Right renal cortex interstitium (tissue), 3 donors: ENCODE results near the gene KLK7. TPM values are rescaled to one million over a fixed set of nuclear protein-coding genes. Genes with fewer than 3 reads are reported as not detected.
"Not testable (repeated sequence)": the region's sequence is repeated elsewhere in the genome, so short reads cannot be mapped to it uniquely, and the experiment has no call there.

Experiments
- DNase-seq, 3 donors: peaks; one replicate each; pipeline ENCODE4 v3.0.0-alpha.2; 2013; ENCODE audit warnings: low read depth in 3 of 3, low spot score in 2 of 3
- polyA plus RNA-seq, 3 donors: library from polyadenylated mRNA; unstranded; fragments of 120-200 nt; gene quantifications; one replicate each; pipeline ENCODE4 v1.2.1, GENCODE V29; 2013; ENCODE audit not compliant: insufficient read length in 3 of 3

Gene KLK7
- polyA plus RNA-seq, 3 donors = 4.0 to 9.4 (median 5.5) TPM

DNA sequence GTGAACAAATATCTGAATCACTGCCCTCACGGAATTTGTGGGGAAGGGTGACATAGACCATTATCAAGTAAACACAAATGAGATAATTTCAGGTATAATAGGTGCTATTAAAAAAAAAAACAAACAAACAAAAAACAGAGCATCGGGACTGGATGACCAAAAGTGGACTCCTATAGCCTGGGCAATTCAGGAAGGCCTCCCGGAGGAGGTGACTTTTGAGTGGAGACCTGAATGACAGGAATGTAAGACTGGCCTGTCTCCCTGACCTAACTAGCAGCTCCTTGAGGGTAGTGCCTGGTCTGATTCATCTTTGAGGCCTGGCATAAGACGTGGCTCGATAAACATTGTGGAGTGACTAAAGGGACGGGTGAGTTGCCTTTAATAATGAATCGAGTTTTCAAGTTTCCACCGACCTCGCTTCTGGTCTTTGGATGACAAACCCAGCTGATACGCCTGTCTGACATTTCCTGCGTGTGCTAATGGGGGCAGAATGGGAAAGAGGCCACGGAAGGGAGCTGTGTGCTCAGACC lies 29.0 kb upstream of the KLK7 start:
- DNase-seq = no peak

DNA sequence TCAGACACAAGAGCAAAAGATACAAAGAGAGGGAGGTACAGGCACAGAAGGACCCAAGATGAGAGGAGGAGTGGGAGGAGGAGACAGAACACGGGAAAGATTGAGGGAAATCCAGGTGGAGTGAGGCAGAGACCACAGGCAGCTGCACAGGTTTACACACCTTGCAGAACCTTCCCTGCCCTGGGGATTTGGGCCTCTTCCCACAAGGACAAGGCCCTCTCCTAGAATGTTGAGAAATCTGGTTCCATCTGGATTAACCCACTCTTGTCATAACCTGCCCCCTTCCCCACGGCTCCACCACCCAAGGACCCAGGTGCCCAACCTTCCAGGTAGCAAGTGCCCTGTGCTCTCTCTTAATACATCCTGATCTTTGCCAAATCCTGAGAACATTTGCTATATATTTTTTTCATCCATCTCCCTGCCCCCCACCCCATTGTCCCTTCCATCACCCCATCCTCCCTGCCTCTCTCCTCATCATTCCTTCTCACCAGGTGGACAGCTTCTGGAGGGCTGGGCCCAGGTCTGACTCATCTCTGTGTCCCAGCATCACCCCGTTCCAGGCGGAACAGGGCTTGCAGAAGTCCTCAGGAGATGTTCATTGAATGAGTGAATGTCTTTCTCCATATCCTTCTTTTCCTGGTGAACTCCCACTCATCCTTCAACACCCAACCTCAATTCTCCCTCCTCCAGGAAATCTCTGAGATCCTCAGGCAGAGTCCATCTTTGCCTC lies 26.5 kb upstream of the KLK7 start:
- no peak for DNase-seq

DNA sequence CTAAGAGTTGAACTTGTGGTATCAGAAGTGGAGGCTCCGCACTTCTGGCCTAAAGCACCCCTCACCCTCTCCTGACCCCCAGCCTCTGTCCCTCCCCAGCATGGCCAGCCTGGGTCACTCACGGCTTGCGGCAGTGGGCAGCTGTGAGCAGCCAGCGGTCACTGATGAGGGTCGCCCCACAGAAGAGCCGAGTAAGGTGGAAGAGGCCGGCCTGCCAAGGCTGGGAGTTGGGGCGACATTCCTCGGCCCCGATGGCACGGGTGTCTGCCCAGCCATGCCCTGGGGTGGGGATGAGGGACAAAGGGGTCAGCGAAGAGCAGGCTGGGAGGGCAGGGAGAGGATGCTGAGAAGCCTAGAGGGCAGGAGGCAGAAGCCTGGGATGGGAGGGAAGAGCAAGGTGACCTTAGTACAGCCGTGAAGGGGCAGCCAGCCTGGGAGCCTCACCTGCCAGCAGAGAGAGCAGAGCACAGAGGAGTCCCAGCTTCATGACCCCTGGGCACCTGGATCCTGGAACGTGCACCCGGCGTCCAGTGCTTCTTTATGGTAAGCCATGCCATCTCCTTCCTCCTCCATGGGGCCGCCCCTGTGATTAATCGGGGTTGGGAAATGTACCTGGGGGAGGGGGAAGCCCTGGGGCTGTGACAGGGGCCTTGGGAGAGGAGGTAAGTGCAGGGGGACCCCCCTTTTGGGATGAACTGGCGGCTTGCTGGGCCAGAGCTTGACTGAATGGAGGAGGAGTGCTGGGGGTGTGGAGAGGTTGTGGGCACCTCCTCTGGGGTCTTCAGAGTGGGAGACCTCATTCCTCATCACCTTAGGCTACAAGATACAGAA lies 25.6 kb upstream of the KLK7 start:
- no peak for DNase-seq

DNA sequence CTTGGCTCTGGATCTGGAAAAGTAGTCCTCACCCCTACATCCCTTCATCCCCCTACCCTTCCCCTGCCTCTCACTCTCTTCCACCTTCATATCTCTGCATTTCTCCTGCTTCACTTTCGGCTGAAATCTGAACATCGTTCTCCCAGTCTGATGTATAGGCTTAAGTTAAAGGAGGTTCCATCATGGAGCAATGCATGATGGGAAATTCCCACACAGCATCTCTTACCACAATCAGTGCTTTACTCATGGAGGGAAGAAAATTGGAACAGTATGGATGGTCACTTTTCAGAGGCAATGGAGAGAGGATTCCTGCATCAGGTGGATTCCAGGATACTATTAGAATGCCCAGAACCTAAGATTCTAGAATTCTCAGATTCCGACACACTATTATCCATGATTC lies 23.8 kb upstream of the KLK7 start:
- no peak for DNase-seq

DNA sequence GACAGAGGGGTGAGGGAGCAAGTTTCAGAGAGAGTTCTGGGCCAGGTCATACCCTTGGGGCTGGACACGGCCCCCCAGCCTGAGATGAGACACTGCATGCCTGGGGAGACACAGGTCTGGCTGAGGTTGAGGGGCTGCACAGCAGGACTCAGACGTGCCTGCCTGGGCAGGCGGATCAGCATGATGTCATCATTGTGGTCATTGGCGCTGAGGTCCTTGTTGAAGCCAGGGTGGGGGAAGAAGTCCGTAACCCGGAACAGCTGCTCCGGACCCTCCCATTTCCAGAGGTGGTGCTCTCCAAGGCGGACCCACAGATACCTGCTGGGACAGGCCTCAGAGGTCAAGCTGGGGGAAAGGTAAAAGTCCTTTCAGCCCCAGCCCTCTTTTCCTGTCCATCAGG lies 22.7 kb upstream of the KLK7 start:
- DNase-seq = no peak

DNA sequence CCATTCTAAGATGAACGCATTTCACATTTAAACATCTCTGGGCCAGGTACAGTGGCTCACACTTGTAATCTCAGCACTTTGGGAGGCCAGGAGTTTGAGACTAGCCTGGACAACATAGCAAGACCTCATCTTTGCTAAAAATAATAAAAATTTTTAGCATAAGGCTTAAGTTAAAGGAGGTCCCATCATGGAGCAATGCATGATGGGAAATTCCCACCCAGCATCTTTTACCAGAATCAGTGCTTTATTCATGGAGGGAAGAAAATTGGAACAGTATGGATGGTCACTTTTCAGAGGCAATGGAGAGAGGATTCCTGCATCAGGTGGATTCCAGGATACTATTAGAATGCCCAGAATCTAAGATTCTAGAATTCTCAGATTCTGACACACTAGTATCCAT lies 21.5 kb upstream of the KLK7 start:
- no peak for DNase-seq

DNA sequence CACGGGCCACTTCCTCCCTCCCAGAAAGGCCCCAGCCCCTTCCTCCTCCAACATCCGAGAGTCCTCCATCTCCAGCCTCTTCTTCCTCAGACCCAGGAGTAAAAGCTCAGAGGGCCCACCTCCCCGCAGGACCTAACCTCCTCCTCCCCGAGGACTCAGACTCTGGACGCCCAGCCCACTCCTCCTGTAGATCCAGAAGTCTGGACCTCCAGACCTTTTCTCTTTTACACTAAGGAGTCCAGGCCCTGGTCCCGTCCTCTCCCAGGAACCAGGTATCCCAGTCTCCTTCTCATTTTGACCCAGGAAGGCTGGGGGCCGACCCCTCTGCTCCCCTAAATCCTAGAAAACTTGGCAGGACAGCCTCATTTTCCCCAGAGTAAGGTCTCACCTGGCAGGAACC lies 19.6 kb upstream of the KLK7 start:
- DNase-seq = no peak

DNA sequence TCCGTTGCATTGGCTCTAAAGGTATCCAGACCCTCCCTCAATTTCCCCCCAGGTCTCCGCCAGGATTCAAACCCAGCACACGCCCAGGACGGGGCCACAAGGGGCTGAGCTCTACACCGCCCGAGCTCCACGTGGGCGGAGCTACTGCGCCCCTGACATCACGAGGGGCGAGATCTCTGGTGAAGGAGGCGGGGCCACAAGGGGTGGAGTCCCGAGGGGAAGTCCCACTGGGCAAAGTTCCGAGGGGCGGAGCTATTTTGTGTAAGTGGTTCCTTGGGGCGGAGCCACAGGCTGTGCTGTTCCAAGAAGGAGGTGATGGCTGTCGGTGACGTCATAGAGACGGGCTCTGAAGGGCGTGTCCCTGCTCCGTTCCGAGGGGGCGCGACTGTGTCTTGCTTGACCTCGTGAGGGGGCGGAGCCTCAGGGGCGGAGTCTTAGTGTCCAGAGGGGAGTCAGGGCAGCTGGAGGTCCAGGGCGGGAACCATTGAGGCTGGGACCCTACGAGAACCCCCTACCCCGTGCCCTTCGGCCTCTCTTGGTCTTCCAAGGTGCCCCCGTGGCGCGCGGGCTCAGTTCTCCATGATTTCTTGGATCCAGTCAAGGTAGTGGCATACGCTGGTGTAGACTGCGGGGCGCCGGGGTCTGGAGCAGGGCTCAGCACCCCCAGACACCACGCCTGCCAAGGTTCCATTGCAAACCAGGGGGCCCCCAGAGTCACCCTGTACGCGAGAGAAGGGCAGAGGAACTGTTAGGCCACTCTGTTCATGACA lies 19.0 kb upstream of the KLK7 start:
- DNase-seq = no peak

DNA sequence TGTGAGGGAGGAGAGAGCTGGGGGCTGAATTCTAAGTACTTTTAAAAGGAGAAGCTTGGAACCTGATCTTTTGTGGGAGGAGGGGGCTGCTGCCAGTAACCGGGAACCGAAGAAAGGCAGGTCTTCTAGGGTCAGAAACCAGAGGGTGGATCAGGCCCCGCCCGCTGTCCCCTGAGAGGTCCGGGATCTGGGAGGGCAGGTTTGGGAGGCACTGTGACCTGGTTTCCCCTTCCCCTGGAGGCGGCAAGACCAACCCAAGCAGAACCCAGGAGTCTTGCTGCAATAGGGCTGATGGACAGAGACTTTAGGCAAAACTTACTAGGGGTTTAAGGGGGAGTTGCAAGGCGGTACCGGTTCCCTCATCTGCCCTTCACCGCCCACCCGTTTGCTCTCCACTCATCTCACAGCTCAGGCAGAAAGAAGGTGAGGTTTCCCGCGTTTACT lies 18.4 kb upstream of the KLK7 start:
- DNase-seq = no peak

DNA sequence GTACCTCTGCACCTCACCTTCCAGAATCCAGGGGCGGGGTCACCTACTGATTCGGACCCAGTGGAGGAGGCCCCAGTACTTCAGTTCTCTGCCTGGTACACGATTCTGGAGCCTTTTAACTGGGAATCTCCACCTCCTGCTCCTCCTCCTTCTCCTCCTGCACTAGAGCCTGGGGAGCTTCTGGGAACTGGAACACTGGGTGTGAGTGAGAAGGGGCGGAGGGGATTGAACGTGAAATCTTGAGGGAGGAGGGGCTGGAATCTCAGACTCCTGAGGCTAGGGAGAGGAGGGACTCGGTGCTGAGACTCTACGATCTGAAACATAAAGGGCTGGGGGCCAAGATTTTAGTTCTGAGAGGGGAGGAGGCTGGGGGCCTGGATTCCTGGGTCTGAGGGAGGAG lies 17.8 kb upstream of the KLK7 start, which contains the start of gene KLK8:
KLK8 (minus strand) TSS at position 90 of the 400 bp plus-strand sequence. CDS start 437 bp downstream, outside the sequence.
- DNase-seq = no peak

DNA sequence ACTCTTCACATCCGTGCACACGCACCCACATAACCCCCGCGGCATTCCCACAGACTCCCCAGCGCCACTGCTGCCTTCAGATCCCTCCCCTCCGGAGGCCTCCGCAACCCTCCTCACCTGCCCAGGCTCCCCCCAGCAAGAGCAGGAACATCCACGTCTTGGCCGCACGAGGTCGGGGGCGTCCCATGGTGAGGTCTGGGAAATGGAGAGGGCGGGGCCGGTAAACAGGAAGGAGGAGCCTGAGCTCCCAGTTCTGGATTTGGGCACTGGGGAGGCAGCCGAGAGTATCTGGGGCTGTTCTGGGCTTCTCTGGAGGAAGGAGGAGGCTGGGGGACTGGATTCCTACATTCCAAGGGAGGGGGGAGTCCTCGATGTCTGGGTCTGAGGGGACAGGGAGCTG lies 17.3 kb upstream of the KLK7 start:
- DNase-seq = no peak

DNA sequence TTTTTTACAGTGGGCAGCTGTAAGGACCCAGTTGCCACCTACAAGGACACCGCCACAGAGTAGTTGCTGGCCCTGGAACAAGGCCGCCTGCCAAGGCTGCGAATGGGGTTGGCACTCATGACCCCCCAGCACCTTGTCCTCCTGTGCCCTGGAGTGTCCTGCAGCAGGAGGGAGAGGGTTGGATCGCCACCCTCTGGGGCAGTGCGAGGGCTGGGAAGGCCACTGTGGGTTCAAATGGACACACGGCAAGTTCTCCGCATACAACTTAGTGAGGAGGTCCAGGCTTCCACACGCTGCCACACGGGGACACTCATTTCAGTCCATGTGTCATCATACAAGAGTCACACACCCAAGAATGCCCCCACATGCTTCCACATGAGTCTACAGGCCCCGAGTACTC lies 16.7 kb upstream of the KLK7 start:
- no peak for DNase-seq

DNA sequence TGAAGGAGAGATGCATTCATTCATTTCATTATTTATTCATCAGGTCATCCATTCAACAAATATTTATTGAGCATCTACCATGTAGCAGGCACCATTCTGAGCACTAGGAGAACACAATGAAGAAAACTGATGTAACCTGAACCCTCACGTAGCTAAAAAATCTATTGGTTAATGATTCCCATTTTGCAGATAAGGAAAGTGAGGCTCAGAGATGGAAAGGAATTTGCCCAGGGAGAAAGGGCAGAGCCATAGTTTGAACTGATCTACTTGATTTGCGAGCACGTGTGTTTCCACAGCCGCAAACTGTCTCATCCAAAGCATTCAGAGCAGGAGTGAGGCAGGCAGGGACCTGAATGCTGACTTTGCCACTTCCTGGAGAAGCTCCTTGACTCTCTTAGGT lies 15.0 kb upstream of the KLK7 start:
- DNase-seq = no peak

DNA sequence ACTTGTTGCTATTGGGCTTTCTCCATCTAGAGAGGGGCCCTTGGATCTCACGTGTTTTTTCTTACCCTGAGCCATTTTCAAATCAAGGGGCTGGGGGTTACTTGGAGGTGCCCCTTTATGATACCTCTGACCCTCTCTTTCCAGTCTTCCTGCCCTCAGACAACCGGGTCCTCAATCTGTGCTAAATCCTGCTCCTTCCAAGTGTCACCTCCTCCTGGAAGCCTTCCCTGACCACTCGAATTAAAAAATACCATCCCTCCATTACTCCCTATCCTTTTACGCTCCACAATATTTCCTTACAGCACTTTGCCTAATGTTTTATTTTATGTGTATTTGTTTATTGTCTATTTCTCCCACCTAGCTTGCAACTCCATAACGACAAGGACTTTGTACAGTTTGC lies 14.3 kb upstream of the KLK7 start:
- DNase-seq = no peak

DNA sequence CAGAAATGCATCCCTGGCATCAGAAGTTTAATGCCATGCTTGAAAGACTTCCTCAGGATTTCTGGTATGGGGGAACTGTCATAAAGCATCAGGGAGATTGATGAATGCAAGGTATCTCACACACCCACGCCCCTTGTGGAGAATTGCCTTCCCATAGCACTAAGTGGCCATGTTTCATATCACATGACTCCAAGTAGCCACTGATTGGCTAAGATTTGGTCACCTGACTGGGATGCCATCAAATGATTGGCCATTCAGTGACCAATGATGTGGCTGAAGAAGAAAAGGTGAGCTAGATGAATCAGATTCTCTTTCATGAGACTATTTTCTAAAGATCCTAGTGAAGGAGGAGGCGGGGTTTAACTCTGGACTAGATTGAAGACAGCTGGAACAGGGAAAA lies 10.4 kb upstream of the KLK7 start:
- no peak for DNase-seq

DNA sequence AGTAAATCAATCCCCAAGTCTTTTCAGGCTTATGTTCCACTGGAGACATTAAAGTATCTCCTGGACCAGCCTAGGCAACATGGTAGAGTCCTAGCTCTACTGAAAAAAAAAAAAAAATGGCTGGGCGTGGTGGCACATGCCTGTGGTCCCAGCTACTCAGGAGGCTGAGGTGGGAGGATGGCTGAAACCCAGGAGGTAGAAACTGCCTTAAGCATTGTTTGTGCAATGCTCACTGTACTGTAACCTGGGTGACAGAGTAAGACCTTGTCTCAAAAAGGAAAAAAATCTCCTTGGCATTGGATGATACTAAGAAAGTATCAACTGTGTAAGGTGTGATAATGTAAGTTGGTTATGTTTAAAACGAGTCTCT lies 8.9 kb upstream of the KLK7 start:
- no peak for DNase-seq

DNA sequence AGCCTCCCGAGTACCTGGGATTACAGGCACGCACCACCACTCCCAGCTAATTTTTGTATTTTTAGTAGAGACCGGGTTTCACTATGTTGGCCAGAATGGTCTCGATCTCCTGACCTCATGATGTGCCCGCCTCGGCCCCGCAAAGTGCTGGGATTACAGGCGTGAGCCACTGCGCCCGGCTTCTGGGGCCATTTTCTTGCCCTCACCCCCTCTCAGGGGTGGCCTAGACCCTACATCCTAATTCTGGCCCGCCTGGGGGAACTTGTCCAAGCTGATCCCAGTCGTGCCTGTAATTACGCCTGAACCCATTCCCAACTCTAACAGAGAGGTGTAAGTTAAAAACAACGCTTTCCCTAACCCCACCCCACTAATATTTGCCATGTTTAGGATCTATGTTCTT lies 699 bp upstream of the KLK7 start:
- DNase-seq = not testable (repeated sequence)

DNA sequence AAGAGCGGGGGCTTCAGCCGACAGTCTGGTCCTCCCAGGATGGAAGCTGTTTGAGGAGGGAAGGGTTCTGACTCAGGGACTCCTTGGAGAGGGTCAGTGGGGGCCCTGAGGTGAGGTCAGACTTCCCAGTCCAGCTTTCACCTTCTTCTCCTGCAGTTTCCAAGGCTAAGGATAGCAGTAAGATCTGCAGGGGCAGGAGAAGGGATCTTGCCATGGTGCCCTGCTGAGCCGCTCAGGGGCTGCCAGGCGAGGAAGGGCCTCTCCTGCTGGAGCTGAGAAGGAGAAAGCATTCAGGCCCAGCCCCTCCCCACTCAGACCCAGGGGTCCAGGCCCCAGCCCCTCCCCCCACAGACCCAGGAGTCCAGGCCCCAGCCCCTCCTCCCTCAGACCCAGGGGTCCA lies 1.5 kb downstream of the KLK7 start:
- DNase-seq = no peak

DNA sequence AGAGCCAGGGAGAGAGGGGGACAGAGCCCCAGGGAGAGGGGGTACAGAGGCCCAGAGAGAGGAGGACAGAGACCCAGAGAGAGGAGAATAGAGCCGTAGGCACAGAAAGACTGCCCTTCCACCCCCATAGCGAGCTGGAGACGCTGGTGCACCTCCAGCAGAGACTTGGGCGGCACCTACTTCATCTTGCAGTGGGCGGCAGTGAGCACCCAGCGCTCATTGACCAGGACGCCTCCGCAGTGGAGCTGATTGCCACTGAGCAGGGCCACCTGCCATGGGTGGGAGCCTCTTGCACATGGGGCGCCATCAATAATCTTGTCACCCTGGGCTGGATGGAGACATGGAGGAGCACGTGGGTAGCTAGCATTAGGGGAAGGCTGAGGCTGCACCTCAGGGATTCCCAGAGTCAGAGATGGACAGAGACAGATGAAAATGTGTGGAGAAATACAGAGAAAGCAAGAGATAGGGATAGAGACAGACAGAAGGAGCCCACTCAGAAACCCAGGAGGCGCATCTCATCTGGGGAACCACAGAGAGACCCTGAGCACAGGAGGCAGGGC lies 2.0 kb downstream of the KLK7 start:
- DNase-seq = no peak

DNA sequence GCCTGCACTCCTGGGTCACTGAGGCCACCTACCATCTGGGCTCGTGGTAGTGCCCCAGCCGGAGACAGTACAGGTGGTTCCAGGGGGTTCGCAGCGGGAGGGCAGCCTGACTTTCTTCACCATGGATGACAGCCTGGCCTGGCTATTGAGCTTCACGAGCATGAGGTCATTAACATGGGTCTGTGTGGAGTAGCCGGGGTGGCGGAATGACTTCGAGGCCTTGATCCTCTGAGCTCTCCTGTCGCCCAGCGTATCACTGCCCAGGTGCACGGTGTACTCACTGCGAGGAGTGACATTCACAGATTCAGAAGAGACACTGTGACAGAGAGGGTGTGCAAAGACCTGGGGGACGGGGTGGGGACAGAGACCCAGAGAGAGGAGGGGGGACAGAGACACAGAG lies 3.5 kb downstream of the KLK7 start:
- no peak for DNase-seq

DNA sequence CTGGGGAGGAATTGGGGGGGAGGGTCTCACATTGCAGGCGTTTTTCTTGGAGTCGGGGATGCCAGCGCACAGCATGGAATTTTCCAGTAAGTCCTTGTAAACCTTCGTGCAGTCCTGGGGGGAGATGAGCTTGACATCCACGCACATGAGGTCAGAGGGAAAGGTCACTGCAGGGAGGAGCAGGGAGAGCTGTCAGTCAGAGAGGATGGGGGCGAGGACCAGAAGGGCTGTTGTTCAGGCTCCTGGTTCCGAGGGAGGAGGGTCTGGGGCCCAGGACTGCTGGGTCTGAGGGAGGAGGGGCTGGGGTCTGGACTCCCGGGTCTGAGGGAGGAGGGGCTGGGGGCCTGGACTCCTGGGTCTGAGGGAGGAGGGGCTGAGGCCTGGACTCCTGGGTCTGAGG lies 4.0 kb downstream of the KLK7 start:
- no peak for DNase-seq
